B cell (primary cell): Measurements from ENCODE around the gene CARD10. TPM values are rescaled to one million over a fixed set of nuclear protein-coding genes. Genes with fewer than 3 reads are reported as not detected.
"Not testable (repeated sequence)": the region's sequence is repeated elsewhere in the genome, so short reads cannot be mapped to it uniquely, and the experiment has no call there.

Experiments
- ATAC-seq: fragments of 200-7000 bp; cut with Tn5 transposase; one replicate; pipeline ENCODE4 v1.10.0; 2021; ENCODE audit warnings: low read depth, mild to moderate bottlenecking, moderate number of reproducible peaks, moderate library complexity
- CTCF ChIA-PET: fragments of 350-600 bp; sonication (Branson Sonifier 250); formaldehyde crosslinking; loops from one replicate; lab custom pipeline; 2021; ENCODE audit warnings: antibody characterized with exemption, inconsistent platforms; lab: Charles Lee
- POLR2A ChIA-PET: fragments of 350-600 bp; sonication (Branson Sonifier 250); formaldehyde crosslinking; loops from one replicate; lab custom pipeline; 2021; ENCODE audit warnings: antibody characterized with exemption; lab: Charles Lee
- DNase-seq: peaks from one replicate; pipeline ENCODE4 v3.0.0; 2013
- H2AFZ ChIP-seq: 2 replicates; pipeline ENCODE4 v1.6.1; 2012; ENCODE audit warnings: mild to moderate bottlenecking, low read depth, low read length; ENCODE audit not compliant: insufficient read depth, poor library complexity, severe bottlenecking
- H3K27ac ChIP-seq, 2 donors: 1 replicate in 1 of 2; 2 replicates in 1 of 2; pipeline ENCODE4 v1.5.1; 2012 to 2013; ENCODE audit warnings: low read length in 2 of 2, mild to moderate bottlenecking in 2 of 2, moderate library complexity in 1 of 2
- H3K27me3 ChIP-seq, 4 experiments: fragments of 200-600 bp in 1 of 4; sonication (generic) in 1 of 4; replicated peaks in 1 of 4; 1 replicate in 2 of 4; 2 replicates in 2 of 4; pipeline versions ENCODE4 v1.6.1 to v1.7.0; 2013 to 2016; ENCODE audit warnings: low read length in 3 of 4, mild to moderate bottlenecking in 2 of 4, mixed read lengths in 1 of 4, moderate library complexity in 1 of 4; ENCODE audit not compliant: insufficient read depth in 4 of 4, control insufficient read depth in 3 of 4; ENCODE audit errors: control extremely low read depth in 1 of 4
- H3K36me3 ChIP-seq, 2 experiments: replicated peaks in 1 of 2; 1 replicate in 1 of 2; 2 replicates in 1 of 2; pipeline versions ENCODE4 v1.6.1 to v1.7.1; 2013; ENCODE audit warnings: low read length in 1 of 2; ENCODE audit not compliant: insufficient read depth in 2 of 2, control insufficient read depth in 1 of 2; ENCODE audit errors: control extremely low read depth in 1 of 2, extremely low read depth in 1 of 2
- H3K4me1 ChIP-seq, 2 donors: fragments of 200-600 bp in 1 of 2; sonication (generic) in 1 of 2; 1 replicate in 1 of 2; 2 replicates in 1 of 2; pipeline versions ENCODE4 v1.5.1 to v1.6.1; 2013 to 2017; ENCODE audit warnings: low read length in 2 of 2; ENCODE audit not compliant: control insufficient read depth in 2 of 2, insufficient read depth in 2 of 2
- H3K4me2 ChIP-seq: replicated peaks from 2 replicates; pipeline ENCODE3; 2012; ENCODE audit warnings: mild to moderate bottlenecking, low read depth, low read length; ENCODE audit not compliant: poor library complexity, severe bottlenecking
- H3K4me3 ChIP-seq, 5 experiments: fragments of 200-600 bp in 1 of 5; sonication (generic) in 1 of 5; 1 replicate in 3 of 5; 2 replicates in 2 of 5; pipeline versions ENCODE4 v1.5.1 to v1.7.0; 2011 to 2016; ENCODE audit warnings: low read length in 4 of 5, mild to moderate bottlenecking in 4 of 5, low read depth in 2 of 5, control low read depth in 1 of 5, moderate library complexity in 1 of 5; ENCODE audit not compliant: insufficient read depth in 1 of 5; ENCODE audit errors: control extremely low read depth in 1 of 5, extremely low read depth in 1 of 5
- H3K79me2 ChIP-seq: fragments of 200-600 bp; sonication (generic); one replicate; pipeline ENCODE4 v1.6.0; 2016; ENCODE audit warnings: low read length; ENCODE audit not compliant: control insufficient read depth, insufficient read depth
- H3K9ac ChIP-seq: fragments of 200-600 bp; sonication (generic); 2 replicates; pipeline ENCODE4 v1.6.1; 2017; ENCODE audit warnings: mild to moderate bottlenecking, low read length, moderate library complexity
- H3K9me3 ChIP-seq, 3 donors: one replicate each; pipeline versions ENCODE4 v1.6.1 to v1.7.1; 2013; ENCODE audit warnings: low read length in 2 of 3; ENCODE audit not compliant: control insufficient read depth in 2 of 3, insufficient read depth in 1 of 3; ENCODE audit errors: control extremely low read depth in 1 of 3
- H4K20me1 ChIP-seq: 2 replicates; pipeline ENCODE4 v1.6.0; 2012; ENCODE audit warnings: mild to moderate bottlenecking, low read length; ENCODE audit not compliant: insufficient read depth, control insufficient read depth, poor library complexity, severe bottlenecking
- H3K27ac Mint-ChIP-seq: one replicate; pipeline ENCODE4 v1.8.0; 2021; ENCODE audit warnings: mixed read lengths
- H3K27me3 Mint-ChIP-seq: one replicate; pipeline ENCODE4 v1.8.0; 2021; ENCODE audit warnings: mixed read lengths
- H3K4me1 Mint-ChIP-seq: one replicate; pipeline ENCODE4 v1.8.0; 2021; ENCODE audit warnings: mixed read lengths
- H3K4me3 Mint-ChIP-seq: one replicate; pipeline ENCODE4 v1.8.0; 2021; ENCODE audit warnings: mixed read lengths
- H3K9me3 Mint-ChIP-seq: one replicate; pipeline ENCODE4 v1.8.0; 2022; ENCODE audit warnings: mixed read lengths; ENCODE audit not compliant: insufficient read depth
- EZH2 ChIP-seq: IDR thresholded peaks from 2 replicates; pipeline ENCODE4 v1.6.1; 2012; ENCODE audit warnings: borderline replicate concordance, low read depth, mild to moderate bottlenecking, moderate library complexity, low read length; ENCODE audit not compliant: insufficient read depth, poor library complexity, severe bottlenecking
- WGBS: methylation state at CpG from one replicate; pipeline ENCODE4 v1.1.5; 2013; ENCODE audit warnings: missing lambda C conversion rate; ENCODE audit not compliant: insufficient coverage; 5-methylcytosine and 5-hydroxymethylcytosine counted together
- intact Hi-C: fragments of 100-400 bp; cut with micrococcal nuclease; formaldehyde crosslinking; loops from one replicate; pipeline ENCODE4 v1.10.0; 2022
- polyA plus RNA-seq: library from polyadenylated mRNA; depleted of rRNA; stranded (reverse); fragments of >200 nt; gene quantifications from 2 replicates; pipeline ENCODE4 v1.2.3, GENCODE V29; 2012
- total RNA-seq, 2 donors: library from RNA; stranded (reverse); fragments of 120-200 nt in 1 of 2; gene quantifications; 1 replicate in 1 of 2; 2 replicates in 1 of 2; pipeline versions ENCODE4 v1.2.3 to v1.2.4, GENCODE V29; 2013 to 2022
- TF ChIP-seq, protein P1 (sequence below): fragments of 200-600 bp; IDR thresholded peaks from one replicate; pipeline ENCODE4 v1.8.0; 2022; ENCODE audit warnings: antibody characterized with exemption, mild to moderate bottlenecking

CARD10 gene
- total and polyA plus RNA-seq, 2 donors (not counting 1 experiment from before 2014, with no cell fraction given): not detected

- no peaks in the 10 kb centered on the region for H4K20me1 ChIP-seq
- H2AFZ ChIP-seq: no peak overlapping the region
- TF ChIP-seq, protein P1, sequence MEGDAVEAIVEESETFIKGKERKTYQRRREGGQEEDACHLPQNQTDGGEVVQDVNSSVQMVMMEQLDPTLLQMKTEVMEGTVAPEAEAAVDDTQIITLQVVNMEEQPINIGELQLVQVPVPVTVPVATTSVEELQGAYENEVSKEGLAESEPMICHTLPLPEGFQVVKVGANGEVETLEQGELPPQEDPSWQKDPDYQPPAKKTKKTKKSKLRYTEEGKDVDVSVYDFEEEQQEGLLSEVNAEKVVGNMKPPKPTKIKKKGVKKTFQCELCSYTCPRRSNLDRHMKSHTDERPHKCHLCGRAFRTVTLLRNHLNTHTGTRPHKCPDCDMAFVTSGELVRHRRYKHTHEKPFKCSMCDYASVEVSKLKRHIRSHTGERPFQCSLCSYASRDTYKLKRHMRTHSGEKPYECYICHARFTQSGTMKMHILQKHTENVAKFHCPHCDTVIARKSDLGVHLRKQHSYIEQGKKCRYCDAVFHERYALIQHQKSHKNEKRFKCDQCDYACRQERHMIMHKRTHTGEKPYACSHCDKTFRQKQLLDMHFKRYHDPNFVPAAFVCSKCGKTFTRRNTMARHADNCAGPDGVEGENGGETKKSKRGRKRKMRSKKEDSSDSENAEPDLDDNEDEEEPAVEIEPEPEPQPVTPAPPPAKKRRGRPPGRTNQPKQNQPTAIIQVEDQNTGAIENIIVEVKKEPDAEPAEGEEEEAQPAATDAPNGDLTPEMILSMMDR: no peak
- TF ChIP-seq EZH2: no peak
- no peaks in the 10 kb centered on the region for H3K79me2 ChIP-seq
- H3K27me3 ChIP-seq: peaks cover 0 to 3% (median 1%) of the 10 kb centered on the region in 4 experiments
- ATAC-seq (no peak), DNase-seq (no peak)
- no peaks in the 10 kb centered on the region for H3K9me3 ChIP-seq
- ChIA-PET CTCF (interaction anchor here (2.1 kb wide), 1 partner anchor 10 kb away, joined by 9 read pairs; no protein-coding TSS in a partner anchor), POLR2A (no interaction called here)
- H3K27me3 Mint-ChIP-seq: peaks cover 22% of the 10 kb centered on the region
- no peak overlapping the region for H3K4me2 ChIP-seq
- H3K4me1 ChIP-seq: peaks cover 0 to 3% of the 10 kb centered on the region in 2 donors
- H3K9me3 Mint-ChIP-seq: no peaks in the 10 kb centered on the region
- H3K4me3 Mint-ChIP-seq: no peak overlapping the region
- peaks cover 5% of the 10 kb centered on the region for H3K4me1 Mint-ChIP-seq
- H3K9ac ChIP-seq: no peak overlapping the region
- no peaks in the 10 kb centered on the region for H3K36me3 ChIP-seq
- no peak overlapping the region for H3K4me3 ChIP-seq
- H3K27ac Mint-ChIP-seq: no peak overlapping the region
- no peak overlapping the region for H3K27ac ChIP-seq
- no CpG with 5 or more reads among the region's 2 CpGs for WGBS
- intact Hi-C loops: no loop called here
These were observed 10.6 kb upstream of the CARD10 start for GRCh38 chr22:37529652-37530345.

GRCh38 chr22:37527952-37528351 lies 8.7 kb upstream of the CARD10 start:
- 100% methylated on average over 2 of the region's 9 CpGs for WGBS
- H3K27ac Mint-ChIP-seq, H3K4me1 ChIP-seq, H3K4me3 Mint-ChIP-seq, H4K20me1 ChIP-seq, H3K9me3 Mint-ChIP-seq, H3K36me3 ChIP-seq, CTCF ChIA-PET, H3K4me1 Mint-ChIP-seq, H3K9me3 ChIP-seq, H3K4me3 ChIP-seq, DNase-seq, ATAC-seq, H3K79me2 ChIP-seq, H3K9ac ChIP-seq, H3K27ac ChIP-seq, intact Hi-C loops, H2AFZ ChIP-seq, H3K4me2 ChIP-seq, POLR2A ChIA-PET, H3K27me3 ChIP-seq: not testable (repeated sequence)
- peaks cover 27% of the 10 kb centered on the region for H3K27me3 Mint-ChIP-seq

DNA sequence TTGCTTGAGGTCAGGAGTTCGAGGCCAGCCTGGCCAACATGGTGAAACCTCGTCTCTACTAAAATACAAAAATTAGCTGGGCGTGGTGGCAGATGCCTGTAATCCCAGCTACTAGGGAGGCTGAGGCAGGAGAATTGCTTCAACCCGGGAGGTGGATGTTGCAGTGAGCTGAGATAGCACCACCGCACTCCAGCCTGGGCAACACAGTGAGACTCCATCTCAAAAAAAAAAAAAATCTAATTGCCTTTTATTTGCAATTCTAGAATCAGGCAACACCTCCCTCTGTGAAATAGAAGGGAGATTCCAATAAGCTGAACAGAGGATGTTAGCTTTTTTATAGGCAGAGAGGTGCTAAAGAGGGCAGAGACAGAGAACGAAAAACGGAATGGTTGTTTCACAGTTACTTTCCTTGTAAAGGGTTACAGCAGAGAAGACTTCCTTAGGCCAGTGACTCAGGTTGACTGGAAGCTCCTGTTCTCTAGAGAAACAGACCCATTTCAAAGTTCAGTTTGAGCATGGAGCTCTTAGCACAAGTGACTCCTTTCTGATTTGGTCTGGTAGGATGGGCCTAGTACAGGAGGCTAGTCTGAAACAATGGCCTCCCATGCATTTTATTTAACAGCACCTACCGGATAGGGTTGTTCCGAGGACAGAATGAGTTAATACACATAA lies 8.0 kb upstream of the CARD10 start:
- H3K4me3 ChIP-seq, H3K9ac ChIP-seq, intact Hi-C loops, H3K9me3 Mint-ChIP-seq, H3K27ac ChIP-seq, H3K9me3 ChIP-seq, POLR2A ChIA-PET, H3K27ac Mint-ChIP-seq, H3K36me3 ChIP-seq, H3K4me1 ChIP-seq, H3K4me3 Mint-ChIP-seq, ATAC-seq, H2AFZ ChIP-seq, H3K79me2 ChIP-seq, DNase-seq, H3K4me1 Mint-ChIP-seq, H3K4me2 ChIP-seq, H4K20me1 ChIP-seq: not testable (repeated sequence)
- peaks cover 0 to 11% (median 1%) of the 10 kb centered on the region in 4 experiments for H3K27me3 ChIP-seq
- CTCF ChIA-PET: interaction anchor here (0.6 kb wide), 1 partner anchor 121 kb away, joined by 4 read pairs; no protein-coding TSS in a partner anchor
- 100% methylated on average over 3 of the region's 9 CpGs for whole genome bisulfite sequencing
- peaks cover 35% of the 10 kb centered on the region for H3K27me3 Mint-ChIP-seq
